GM04504 (cell line): ENCODE data around the gene EVX2.

Source experiments
- DNase-seq: peaks from one replicate; pipeline ENCODE4 v3.0.0-alpha.2; 2012; ENCODE audit warnings: low read depth

EVX2 gene

GRCh38 chr2:176122052-176122682 lies 38.4 kb upstream of the EVX2 start:
- DNase-seq, result peak; percentile 57

- DNase-seq, result no peak
These were observed 37.7 kb upstream of the EVX2 start for GRCh38 chr2:176121190-176122051.

DNA sequence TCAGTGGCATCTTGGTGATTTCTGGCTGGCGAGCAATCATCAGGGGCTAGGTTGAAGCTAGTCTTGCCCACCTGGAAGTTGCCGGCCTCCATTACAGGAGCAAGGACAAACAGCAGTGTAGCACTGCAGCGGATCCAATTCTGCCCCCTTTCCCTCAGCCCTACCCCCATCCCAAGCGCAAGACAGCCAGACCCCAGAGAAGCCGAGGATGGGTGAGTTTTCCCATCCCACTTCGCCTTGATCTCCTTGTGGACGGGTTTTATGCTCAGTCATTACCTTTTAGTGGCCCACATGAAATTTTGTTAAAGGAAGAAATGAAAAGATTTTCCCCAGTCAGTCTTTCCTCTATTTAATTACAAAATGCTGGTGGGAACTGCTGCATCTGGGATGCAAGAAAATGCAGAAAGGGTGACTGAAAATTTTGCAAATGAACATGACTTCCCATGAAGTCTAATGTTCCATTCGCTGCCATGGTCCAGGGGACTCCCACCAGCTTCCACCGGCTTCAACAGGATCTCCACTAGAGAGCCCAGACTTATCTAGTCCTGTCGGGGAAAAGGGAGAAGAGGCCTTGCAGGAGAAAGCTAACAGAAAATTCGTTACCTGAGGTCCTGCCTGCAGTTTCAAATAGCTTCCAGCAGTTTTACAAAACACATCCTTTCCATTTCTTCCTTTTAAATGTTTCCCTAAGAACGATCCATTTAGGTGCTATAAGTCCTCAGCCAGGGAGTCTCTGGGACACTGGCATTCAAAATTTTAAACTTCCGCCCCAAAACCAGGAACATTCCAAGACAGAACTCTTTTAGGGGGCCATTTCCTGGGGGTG lies 36.8 kb upstream of the EVX2 start:
- DNase-seq, result no peak

DNA sequence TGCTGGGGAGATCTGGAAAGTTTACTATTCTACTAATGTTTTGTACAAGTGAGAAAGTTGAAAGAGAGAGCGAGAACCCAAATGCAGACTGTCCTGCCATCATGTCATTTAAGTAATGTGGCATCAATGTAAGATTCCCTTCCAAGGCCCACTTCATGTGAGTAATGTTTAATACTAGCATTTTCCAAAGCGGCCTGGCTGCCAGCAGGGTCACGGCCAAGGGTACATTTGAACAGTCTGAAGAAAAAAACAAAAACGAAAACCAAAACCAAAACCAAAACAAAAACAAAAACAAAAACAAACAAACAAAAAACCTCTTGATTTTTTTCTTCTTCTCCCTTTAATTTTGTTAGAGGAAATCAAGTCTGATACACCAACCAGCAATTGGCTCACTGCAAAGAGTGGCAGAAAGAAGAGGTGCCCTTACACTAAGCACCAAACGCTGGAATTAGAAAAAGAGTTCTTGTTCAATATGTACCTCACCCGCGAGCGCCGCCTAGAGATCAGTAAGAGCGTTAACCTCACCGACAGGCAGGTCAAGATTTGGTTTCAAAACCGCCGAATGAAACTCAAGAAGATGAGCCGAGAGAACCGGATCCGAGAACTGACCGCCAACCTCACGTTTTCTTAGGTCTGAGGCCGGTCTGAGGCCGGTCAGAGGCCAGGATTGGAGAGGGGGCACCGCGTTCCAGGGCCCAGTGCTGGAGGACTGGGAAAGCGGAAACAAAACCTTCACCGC lies 35.0 kb upstream of the EVX2 start:
- DNase-seq, result no peak

DNA sequence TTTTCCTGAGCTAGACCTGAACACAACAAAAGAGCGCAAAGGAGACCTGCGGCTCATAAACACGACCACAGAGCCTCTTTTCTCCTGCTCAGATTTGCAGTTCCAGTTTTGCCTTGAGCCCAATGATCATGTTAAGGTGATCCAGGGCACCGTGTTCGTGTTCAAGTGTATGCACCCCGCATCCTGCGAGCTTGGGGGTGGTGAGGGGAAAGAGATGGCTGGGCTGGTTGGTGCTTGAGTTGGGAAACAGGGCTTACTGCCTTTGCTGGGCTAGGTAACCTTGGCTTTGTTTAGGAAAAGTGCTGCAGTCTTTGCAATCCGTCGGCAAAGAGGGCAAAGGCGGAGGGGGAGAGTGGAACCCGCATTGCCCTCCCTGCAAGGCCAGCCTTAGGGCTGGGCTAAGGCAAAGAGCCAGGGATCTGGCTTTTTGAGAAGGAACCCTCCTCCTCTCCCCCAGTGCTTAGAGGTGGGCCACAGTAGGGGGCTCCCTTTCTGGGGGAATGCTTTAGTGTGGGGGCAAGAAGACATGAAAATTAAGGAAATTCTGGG lies 34.1 kb upstream of the EVX2 start:
- no peak for DNase-seq

- DNase-seq, result no peak
These were observed 33.5 kb upstream of the EVX2 start for GRCh38 chr2:176117162-176117822.

- DNase-seq, result no peak
These were observed 32.4 kb upstream of the EVX2 start, which contains the start of gene HOXD10 for GRCh38 chr2:176115883-176116813. TSS of gene HOXD10 (plus strand) at chr2:176116778. CDS start at chr2:176116834, 56 bp downstream.

DNA sequence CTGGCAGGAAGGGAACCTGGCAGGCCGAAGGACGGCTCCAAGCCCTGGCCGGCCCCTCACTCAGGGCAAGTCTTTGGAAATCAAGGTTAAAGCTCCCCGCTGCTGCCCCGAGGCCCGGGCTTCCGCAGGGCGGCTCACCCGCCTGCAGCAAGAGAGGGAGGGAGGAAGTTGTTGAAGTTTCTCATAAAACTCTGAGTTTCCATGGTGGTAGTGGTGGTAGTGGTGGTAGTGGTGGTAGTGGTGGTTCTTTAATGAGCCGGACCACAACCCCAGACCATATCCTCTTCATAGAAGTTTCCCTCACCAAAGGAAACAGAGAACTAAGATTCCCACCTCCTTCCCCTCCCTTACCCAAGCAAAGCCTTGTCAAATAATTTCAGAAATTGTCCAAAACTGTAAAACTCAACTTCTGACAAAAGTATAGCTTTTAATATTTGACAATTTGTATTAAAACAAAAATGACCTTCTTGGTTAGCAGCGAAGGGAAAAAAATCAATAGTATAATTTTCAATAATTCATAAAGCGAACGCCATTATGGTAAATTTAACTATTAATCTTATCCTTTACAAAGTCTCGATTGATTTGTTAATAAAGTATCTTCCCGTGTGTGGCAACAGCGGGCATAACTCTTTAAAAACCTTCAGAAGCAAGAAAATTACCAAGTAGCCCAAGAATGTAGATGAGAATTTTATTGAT lies 31.3 kb upstream of the EVX2 start:
- DNase-seq, result no peak

- DNase-seq, result no peak
These were observed 30.6 kb upstream of the EVX2 start for GRCh38 chr2:176114120-176114929.

DNA sequence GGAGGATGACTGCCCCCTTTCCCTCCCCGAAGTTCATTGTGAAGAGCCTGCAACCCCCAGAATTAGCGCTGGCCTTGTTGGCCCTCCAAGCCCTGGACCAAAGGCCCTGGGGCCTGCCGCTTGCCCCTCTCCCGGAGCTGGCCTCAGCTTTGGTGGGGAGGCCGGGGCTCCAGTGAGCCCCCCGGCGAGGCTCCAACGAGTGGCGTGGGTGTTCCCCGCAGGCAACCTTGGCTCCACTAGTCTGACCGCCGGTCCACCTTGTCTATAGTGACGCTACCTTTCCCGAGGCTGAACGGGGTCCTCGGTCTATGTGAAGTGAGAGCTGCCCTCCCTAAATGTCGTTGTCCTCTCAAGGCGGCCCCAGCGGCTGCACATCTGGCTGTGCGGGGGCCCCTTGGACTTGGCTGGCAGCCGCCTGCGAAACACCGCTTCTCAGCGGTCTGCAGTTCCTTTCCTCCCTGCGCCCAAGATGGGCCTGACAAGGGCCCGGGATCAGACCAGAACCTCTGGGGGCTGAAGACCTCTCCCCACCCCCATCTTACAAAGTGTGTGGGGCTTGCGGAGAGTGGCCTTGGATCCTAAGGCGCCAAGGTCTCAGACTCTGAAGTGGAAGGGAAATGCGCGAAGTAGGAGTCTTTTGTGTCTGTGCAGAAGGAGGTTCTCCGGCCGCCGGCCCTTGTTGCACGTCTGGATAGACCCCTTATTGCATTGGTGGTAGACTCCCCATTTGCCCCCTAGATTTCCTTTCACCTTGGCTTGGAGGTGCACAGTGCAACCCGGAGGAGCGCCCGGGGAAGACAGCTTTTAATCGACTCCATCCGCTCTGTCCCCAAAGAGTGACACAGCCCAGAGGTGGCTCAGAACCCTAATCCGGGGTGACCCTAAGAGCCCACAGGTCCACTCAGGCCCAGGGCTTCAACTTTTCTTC lies 28.9 kb upstream of the EVX2 start:
- DNase-seq, result no peak

DNA sequence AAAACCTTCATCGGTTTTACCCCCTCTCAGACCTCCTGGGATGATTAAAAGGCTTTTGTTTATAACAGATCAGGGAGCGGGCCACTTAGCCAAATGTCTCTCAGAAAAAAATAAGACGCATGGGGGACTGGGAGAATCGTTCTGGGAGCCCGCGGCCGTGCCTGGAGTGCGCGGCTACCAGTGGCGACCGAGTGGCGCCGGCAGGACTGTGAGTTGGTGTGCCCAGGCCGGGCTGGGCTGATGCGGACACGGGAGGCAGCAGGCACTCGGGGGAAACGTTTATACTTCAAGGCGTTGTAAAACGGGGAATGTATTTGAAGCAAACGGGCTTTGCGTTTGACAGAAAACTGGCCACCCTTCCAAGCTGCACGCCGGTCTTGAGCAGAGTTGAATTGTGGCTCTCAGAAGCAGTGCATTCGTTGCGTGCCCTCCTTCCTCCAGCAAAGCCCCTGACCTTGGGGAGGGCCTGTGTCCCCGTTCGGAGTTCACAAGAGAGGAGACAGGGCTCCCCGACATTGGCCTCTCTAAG lies 28.1 kb upstream of the EVX2 start:
- no peak for DNase-seq

DNA sequence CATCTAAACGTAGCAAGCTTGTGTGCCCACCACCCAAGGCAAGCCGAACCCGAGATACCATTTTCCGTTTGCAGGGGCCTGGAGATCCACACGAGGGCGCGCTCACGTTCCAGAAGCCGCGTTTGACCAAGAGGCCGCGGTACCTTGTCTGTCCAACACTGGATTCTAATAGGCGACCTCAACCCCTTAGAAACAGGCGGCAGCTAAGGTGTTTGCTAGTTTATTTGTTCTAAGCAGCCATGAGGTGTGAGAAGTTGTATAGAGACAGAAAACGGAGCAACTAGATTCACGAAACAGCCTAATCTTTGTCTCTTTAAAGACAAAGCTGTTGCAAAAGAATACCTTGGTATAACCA lies 27.5 kb upstream of the EVX2 start:
- DNase-seq, result no peak

GRCh38 chr2:176110415-176111308 lies 26.9 kb upstream of the EVX2 start:
- DNase-seq, result no peak

DNA sequence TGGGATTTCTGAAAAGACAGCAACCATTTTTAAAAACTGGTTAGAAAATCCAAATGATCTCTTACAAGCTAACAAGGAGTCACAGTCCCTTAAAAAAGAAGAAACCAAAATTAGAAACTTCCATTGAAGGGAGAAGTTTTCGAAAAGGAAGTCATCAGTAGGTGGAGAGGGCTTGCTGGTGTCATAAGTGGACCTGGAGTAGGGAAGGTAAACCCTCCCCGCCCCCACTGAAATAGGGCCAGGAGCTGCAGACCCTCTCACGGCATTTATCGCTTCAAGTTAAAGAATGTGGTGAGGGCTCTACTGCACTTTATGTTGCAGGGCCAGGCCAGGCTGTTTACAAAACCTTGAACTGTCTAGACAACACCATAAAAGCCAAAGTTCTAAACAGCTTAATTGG lies 26.2 kb upstream of the EVX2 start:
- DNase-seq, result no peak

- DNase-seq, result no peak
These were observed 25.6 kb upstream of the EVX2 start for GRCh38 chr2:176109192-176109901.
